ENCODE data around the gene CREB1. TPM values are rescaled to one million over a fixed set of nuclear protein-coding genes. Genes with fewer than 3 reads are reported as not detected.
A peak's percentile ranks its signal among the peaks of the same experiment; 100 is the strongest.

Gene CREB1
- total and polyA plus RNA-seq, 9 of the 15 experiments (the other 6 are each of a cell fraction or from before 2014, with no cell fraction given), result 8.9 to 51.3 (median 19.5) TPM

- TF ChIP-seq MED1 (CRISPR knock-in tag; IDR thresholded peaks at IDR 0.05; ENCODE audit: borderline replicate concordance) (no peak), KHSRP (IDR thresholded peaks at IDR 0.05) (no peak), YY1 (IDR thresholded peaks at IDR 0.05; ENCODE audit: borderline replicate concordance in 1 of 3, control insufficient read depth in 1 of 3, extremely low read depth in 1 of 3, insufficient read depth in 3 of 3, insufficient read length in 1 of 3, insufficient replicate concordance in 2 of 3, low read depth in 1 of 3, low read length in 2 of 3) (peak in 1 of 3 experiments; percentile 14), BRF1 (IDR thresholded peaks at IDR 0.05; ENCODE audit: borderline replicate concordance, extremely low read depth, insufficient read length) (no peak), SNIP1 (IDR thresholded peaks at IDR 0.05; ENCODE audit: low read depth) (no peak), GATAD2A (IDR thresholded peaks at IDR 0.05) (no peak), ELK3 (CRISPR knock-in tag; IDR thresholded peaks at IDR 0.05) (no peak), PYGO2 (tag; IDR thresholded peaks at IDR 0.05) (no peak), ZBTB34 (CRISPR knock-in tag; IDR thresholded peaks at IDR 0.05) (no peak), THRB (CRISPR knock-in tag; conservative IDR thresholded peaks at IDR 0.05) (no peak), TAF1 (IDR thresholded peaks at IDR 0.05; ENCODE audit: control insufficient read depth, extremely low read depth, insufficient read depth, low read length, severe bottlenecking) (peak; percentile 43), GTF2F1 (IDR thresholded peaks at IDR 0.05; ENCODE audit: low read depth, low read length) (no peak), IRF2 (CRISPR knock-in tag; IDR thresholded peaks at IDR 0.05) (no peak), CEBPZ (IDR thresholded peaks at IDR 0.05; ENCODE audit: borderline replicate concordance, low read depth, low read length) (no peak), THRA (IDR thresholded peaks at IDR 0.05) (no peak), KLF13 (tag; IDR thresholded peaks at IDR 0.05; ENCODE audit: borderline replicate concordance, low read depth) (no peak)
These were observed 94.6 kb downstream of the CREB1 start (continued) for GRCh38 chr2:207624185-207625013.

Measured in K562 (cell line).